ENCODE data around the gene AMZ1.

AMZ1 gene

GRCh38 chr7:2687881-2688318 lies at the start of gene AMZ1:
AMZ1 (plus strand) TSS chr7:2688202; CDS start chr7:2700452, 12,250 bp downstream.
- H3K4me3 ChIP-seq (ENCODE audit: low read depth, low read length) = peak within 1 kb of the TSS; percentile 30

- H3K4me3 ChIP-seq (ENCODE audit: low read depth, low read length) = no peak overlapping the region
Measured at GRCh38 chr7:2638224-2638991, 49.6 kb upstream of the AMZ1 start.

GRCh38 chr7:2639181-2639681 lies 48.8 kb upstream of the AMZ1 start:
- no peak overlapping the region for H3K4me3 ChIP-seq (ENCODE audit: low read depth, low read length)

GRCh38 chr7:2639695-2640481 lies 48.1 kb upstream of the AMZ1 start:
- H3K4me3 ChIP-seq (ENCODE audit: low read depth, low read length) = no peak overlapping the region

- H3K4me3 ChIP-seq (ENCODE audit: low read depth, low read length) = no peak overlapping the region
Measured at GRCh38 chr7:2640482-2640830, 47.5 kb upstream of the AMZ1 start.

GRCh38 chr7:2640846-2641316 lies 47.1 kb upstream of the AMZ1 start:
- H3K4me3 ChIP-seq (ENCODE audit: low read depth, low read length) = no peak overlapping the region

GRCh38 chr7:2641406-2642393 lies 46.3 kb upstream of the AMZ1 start:
- no peak overlapping the region for H3K4me3 ChIP-seq (ENCODE audit: low read depth, low read length)

- H3K4me3 ChIP-seq (ENCODE audit: low read depth, low read length) = no peak overlapping the region
Measured at GRCh38 chr7:2643386-2644219, 44.4 kb upstream of the AMZ1 start.

- H3K4me3 ChIP-seq (ENCODE audit: low read depth, low read length) = no peak overlapping the region
Measured at GRCh38 chr7:2644220-2644561, 43.8 kb upstream of the AMZ1 start.

GRCh38 chr7:2644562-2645273 lies 43.3 kb upstream of the AMZ1 start:
- H3K4me3 ChIP-seq (ENCODE audit: low read depth, low read length) = no peak overlapping the region

GRCh38 chr7:2645274-2645868 lies 42.6 kb upstream of the AMZ1 start:
- H3K4me3 ChIP-seq (ENCODE audit: low read depth, low read length) = no peak overlapping the region

GRCh38 chr7:2646336-2646679 lies 41.7 kb upstream of the AMZ1 start:
- no peak overlapping the region for H3K4me3 ChIP-seq (ENCODE audit: low read depth, low read length)

GRCh38 chr7:2646680-2647571 lies 41.1 kb upstream of the AMZ1 start:
- H3K4me3 ChIP-seq (ENCODE audit: low read depth, low read length) = no peak overlapping the region

- no peak overlapping the region for H3K4me3 ChIP-seq (ENCODE audit: low read depth, low read length)
Measured at GRCh38 chr7:2647594-2648172, 40.3 kb upstream of the AMZ1 start.

- no peak overlapping the region for H3K4me3 ChIP-seq (ENCODE audit: low read depth, low read length)
Measured at GRCh38 chr7:2649139-2649838, 38.7 kb upstream of the AMZ1 start.

- no peak overlapping the region for H3K4me3 ChIP-seq (ENCODE audit: low read depth, low read length)
Measured at GRCh38 chr7:2649991-2650390, 38.0 kb upstream of the AMZ1 start.

- no peak overlapping the region for H3K4me3 ChIP-seq (ENCODE audit: low read depth, low read length)
Measured at GRCh38 chr7:2650451-2650850, 37.6 kb upstream of the AMZ1 start.
